Measurements from ENCODE around the gene MTTP. TPM values are rescaled to one million over a fixed set of nuclear protein-coding genes. Genes with fewer than 3 reads are reported as not detected.

The MTTP gene
- total RNA-seq, 1 experiment from 2014 or later = 0.77 TPM

- no peaks in the 10 kb centered on the region for H3K4me1 Mint-ChIP-seq (ENCODE audit: low read depth, unreplicated experiment)
- DNase-seq = no peak
- no TSS peak for BruUV-seq (replicated peaks)
- H3K27me3 Mint-ChIP-seq (ENCODE audit: insufficient read depth, unreplicated experiment) = peaks cover 3% of the 10 kb centered on the region
- intact Hi-C loops (cut with micrococcal nuclease; ENCODE audit: unreplicated experiment) = no loop called here
- no peak overlapping the region for H3K27ac Mint-ChIP-seq (ENCODE audit: unreplicated experiment)
- no peaks in the 10 kb centered on the region for H3K36me3 ChIP-seq (ENCODE audit: control insufficient read depth, insufficient read depth, low read length)
- H3K4me1 ChIP-seq = no peaks in the 10 kb centered on the region
- H3K4me3 ChIP-seq (ENCODE audit: low read depth, low read length) = no peak overlapping the region
- H3K9me3 Mint-ChIP-seq (ENCODE audit: unreplicated experiment) = no peaks in the 10 kb centered on the region
- H3K9me3 ChIP-seq = no peaks in the 10 kb centered on the region
- no peaks in the 10 kb centered on the region for H3K36me3 Mint-ChIP-seq (ENCODE audit: insufficient read depth, unreplicated experiment)
- POLR2A ChIA-PET = no interaction called here
- TF ChIP-seq CTCF (IDR thresholded peaks at IDR 0.05; ENCODE audit: insufficient read depth in 1 of 2, low read depth in 1 of 2, low read length in 1 of 2, severe bottlenecking in 1 of 2, unreplicated experiment in 1 of 2) = no peak
- no peak overlapping the region for H3K4me3 Mint-ChIP-seq (ENCODE audit: unreplicated experiment)
- CTCF ChIA-PET = no interaction called here
- no peaks in the 10 kb centered on the region for H3K27me3 ChIP-seq (replicated peaks; ENCODE audit: control insufficient read depth, insufficient read depth, low read length)
Measured at GRCh38 chr4:99594818-99595217, 20.2 kb downstream of the MTTP start.

- Histone ChIP-seq H3K9me3 (no peaks in the 10 kb centered on the region), H3K4me1 (no peaks in the 10 kb centered on the region), H3K4me3 (ENCODE audit: low read depth, low read length) (no peak overlapping the region), H3K36me3 (ENCODE audit: control insufficient read depth, insufficient read depth, low read length) (no peaks in the 10 kb centered on the region), H3K27me3 (replicated peaks; ENCODE audit: control insufficient read depth, insufficient read depth, low read length) (no peaks in the 10 kb centered on the region)
- POLR2A ChIA-PET = no interaction called here
- Mint-ChIP-seq H3K4me1 (ENCODE audit: low read depth, unreplicated experiment) (no peaks in the 10 kb centered on the region), H3K36me3 (ENCODE audit: insufficient read depth, unreplicated experiment) (no peaks in the 10 kb centered on the region), H3K27ac (ENCODE audit: unreplicated experiment) (no peak overlapping the region), H3K9me3 (ENCODE audit: unreplicated experiment) (no peaks in the 10 kb centered on the region), H3K27me3 (ENCODE audit: insufficient read depth, unreplicated experiment) (peaks cover 2% of the 10 kb centered on the region), H3K4me3 (ENCODE audit: unreplicated experiment) (no peak overlapping the region)
- intact Hi-C loops (cut with micrococcal nuclease; ENCODE audit: unreplicated experiment) = no loop called here
- no TSS peak for BruUV-seq (replicated peaks)
- CTCF ChIA-PET = no interaction called here
- TF ChIP-seq CTCF (IDR thresholded peaks at IDR 0.05; ENCODE audit: insufficient read depth in 1 of 2, low read depth in 1 of 2, low read length in 1 of 2, severe bottlenecking in 1 of 2, unreplicated experiment in 1 of 2) = no peak
- no peak for DNase-seq
Measured at GRCh38 chr4:99606716-99607115, 32.1 kb downstream of the MTTP start.

GRCh38 chr4:99608417-99608816 lies 33.8 kb downstream of the MTTP start:
- no peaks in the 10 kb centered on the region for H3K9me3 ChIP-seq
- Mint-ChIP-seq H3K4me3 (ENCODE audit: unreplicated experiment) (no peak overlapping the region), H3K4me1 (ENCODE audit: low read depth, unreplicated experiment) (no peaks in the 10 kb centered on the region), H3K9me3 (ENCODE audit: unreplicated experiment) (no peaks in the 10 kb centered on the region), H3K36me3 (ENCODE audit: insufficient read depth, unreplicated experiment) (no peaks in the 10 kb centered on the region), H3K27me3 (ENCODE audit: insufficient read depth, unreplicated experiment) (peaks cover 2% of the 10 kb centered on the region), H3K27ac (ENCODE audit: unreplicated experiment) (no peak overlapping the region)
- H3K27me3 ChIP-seq (replicated peaks; ENCODE audit: control insufficient read depth, insufficient read depth, low read length) = no peaks in the 10 kb centered on the region
- no peak overlapping the region for H3K4me3 ChIP-seq (ENCODE audit: low read depth, low read length)
- CTCF ChIA-PET = no interaction called here
- DNase-seq = no peak
- H3K4me1 ChIP-seq = no peaks in the 10 kb centered on the region
- TF ChIP-seq CTCF (IDR thresholded peaks at IDR 0.05; ENCODE audit: insufficient read depth in 1 of 2, low read depth in 1 of 2, low read length in 1 of 2, severe bottlenecking in 1 of 2, unreplicated experiment in 1 of 2) = no peak
- BruUV-seq (replicated peaks) = no TSS peak
- POLR2A ChIA-PET = no interaction called here
- H3K36me3 ChIP-seq (ENCODE audit: control insufficient read depth, insufficient read depth, low read length) = no peaks in the 10 kb centered on the region
- intact Hi-C loops (cut with micrococcal nuclease; ENCODE audit: unreplicated experiment) = no loop called here

Data from Caco-2 (cell line).